ENCODE measurements around the gene VSTM2B. TPM values are rescaled to one million over a fixed set of nuclear protein-coding genes. Genes with fewer than 3 reads are reported as not detected.
A peak's percentile ranks its signal among the peaks of the same experiment; 100 is the strongest.
"Not testable (repeated sequence)": the region's sequence is repeated elsewhere in the genome, so short reads cannot be mapped to it uniquely, and the experiment has no call there.

Gene VSTM2B
- total RNA-seq, 1 experiment from 2014 or later: 0.31 TPM

DNA sequence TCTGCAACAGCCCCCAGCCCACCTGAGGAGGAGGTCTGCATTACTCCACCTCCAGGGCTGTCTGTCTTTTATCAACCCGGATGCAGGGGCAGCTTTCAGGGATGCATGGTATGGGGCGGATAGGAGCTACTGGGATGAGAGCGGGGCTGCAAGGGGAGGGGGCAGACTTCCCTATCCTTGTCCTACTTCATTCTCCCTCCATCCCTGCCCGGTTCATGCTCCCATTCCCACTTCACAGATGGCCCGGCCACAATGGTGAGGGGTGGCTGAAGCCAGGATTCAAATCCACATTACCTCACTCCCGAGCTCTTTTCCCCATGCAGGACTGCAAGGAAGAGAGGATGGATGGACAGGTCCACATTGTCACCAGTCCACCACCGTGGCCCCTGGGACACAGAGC lies 40.5 kb upstream of the VSTM2B start:
- Histone ChIP-seq H3K27ac (ENCODE audit: insufficient read length, low read depth, low read length) (no peak overlapping the region), H2AFZ (ENCODE audit: low read length) (no peak overlapping the region), H3K23ac (ENCODE audit: insufficient read length, low read depth, low read length) (no peak overlapping the region), H2AK5ac (ENCODE audit: insufficient read length, low read length) (no peak overlapping the region), H2BK12ac (ENCODE audit: insufficient read length, low read depth, low read length) (no peak overlapping the region), H3T11ph (ENCODE audit: low read length) (no peak overlapping the region), H3K4me1 (ENCODE audit: insufficient read depth, low read length) (no peaks in the 10 kb centered on the region), H4K20me1 (ENCODE audit: control insufficient read depth, insufficient read depth, insufficient read length) (no peaks in the 10 kb centered on the region), H3K9me3 (ENCODE audit: control insufficient read depth, low read depth, low read length) (no peaks in the 10 kb centered on the region), H3K56ac (ENCODE audit: insufficient read length, low read depth, low read length) (no peak overlapping the region), H2BK15ac (ENCODE audit: low read depth, low read length) (no peak overlapping the region), H2BK20ac (ENCODE audit: low read depth, low read length, poor library complexity, severe bottlenecking) (no peak overlapping the region), H2BK5ac (ENCODE audit: insufficient read length, low read length) (no peak overlapping the region), H4K8ac (replicated peaks; ENCODE audit: insufficient read length, low read depth, low read length) (no peak overlapping the region), H2BK120ac (ENCODE audit: low read depth, low read length, poor library complexity, severe bottlenecking) (no peak overlapping the region), H3K18ac (ENCODE audit: insufficient read length, low read depth, low read length) (no peak overlapping the region), H3K14ac (ENCODE audit: insufficient read depth, low read length) (no peak overlapping the region), H4K91ac (ENCODE audit: insufficient read length, low read depth, low read length) (no peak overlapping the region), H4K5ac (ENCODE audit: insufficient read length, low read depth, low read length) (no peak overlapping the region), H3K79me2 (ENCODE audit: insufficient read depth, low read length) (no peaks in the 10 kb centered on the region), H3K23me2 (ENCODE audit: insufficient read length, low read depth, low read length, poor library complexity, severe bottlenecking) (no peaks in the 10 kb centered on the region), H3K4ac (ENCODE audit: low read depth, low read length) (no peak overlapping the region), H3K27me3 (ENCODE audit: insufficient read depth, low read length) (no peaks in the 10 kb centered on the region), H3K9ac (ENCODE audit: extremely low read depth, insufficient read length, low read length) (no peak overlapping the region), H3K4me2 (ENCODE audit: insufficient read depth, insufficient read length, low read length) (no peak overlapping the region), H3K79me1 (ENCODE audit: insufficient read depth, low read depth, low read length, poor library complexity, severe bottlenecking) (no peaks in the 10 kb centered on the region)
- DNase-seq: peak; percentile 23
- no CpG with 5 or more reads among the region's 7 CpGs for WGBS (ENCODE audit: extremely low coverage, insufficient read length, low lambda C conversion rate)
- Mint-ChIP-seq H3K9me3 (peaks cover 6 to 9% of the 10 kb centered on the region in 2 experiments; a peak in 3 of 5 replicates), H3K4me3 (no peak overlapping the region), H3K4me1 (peaks cover 5 to 8% of the 10 kb centered on the region in 2 experiments; a peak in 3 of 4 replicates), H3K36me3 (ENCODE audit: insufficient read depth in 1 of 3, low read depth in 3 of 3) (peaks cover 3 to 5% (median 4%) of the 10 kb centered on the region in 3 experiments; a peak in 2 of 7 replicates), H3K27ac (no peak overlapping the region), H3K27me3 (ENCODE audit: low read depth) (peaks cover 12% of the 10 kb centered on the region)
- TF ChIP-seq, protein P1, sequence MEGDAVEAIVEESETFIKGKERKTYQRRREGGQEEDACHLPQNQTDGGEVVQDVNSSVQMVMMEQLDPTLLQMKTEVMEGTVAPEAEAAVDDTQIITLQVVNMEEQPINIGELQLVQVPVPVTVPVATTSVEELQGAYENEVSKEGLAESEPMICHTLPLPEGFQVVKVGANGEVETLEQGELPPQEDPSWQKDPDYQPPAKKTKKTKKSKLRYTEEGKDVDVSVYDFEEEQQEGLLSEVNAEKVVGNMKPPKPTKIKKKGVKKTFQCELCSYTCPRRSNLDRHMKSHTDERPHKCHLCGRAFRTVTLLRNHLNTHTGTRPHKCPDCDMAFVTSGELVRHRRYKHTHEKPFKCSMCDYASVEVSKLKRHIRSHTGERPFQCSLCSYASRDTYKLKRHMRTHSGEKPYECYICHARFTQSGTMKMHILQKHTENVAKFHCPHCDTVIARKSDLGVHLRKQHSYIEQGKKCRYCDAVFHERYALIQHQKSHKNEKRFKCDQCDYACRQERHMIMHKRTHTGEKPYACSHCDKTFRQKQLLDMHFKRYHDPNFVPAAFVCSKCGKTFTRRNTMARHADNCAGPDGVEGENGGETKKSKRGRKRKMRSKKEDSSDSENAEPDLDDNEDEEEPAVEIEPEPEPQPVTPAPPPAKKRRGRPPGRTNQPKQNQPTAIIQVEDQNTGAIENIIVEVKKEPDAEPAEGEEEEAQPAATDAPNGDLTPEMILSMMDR (conservative IDR thresholded peaks at IDR 0.05): no peak

DNA sequence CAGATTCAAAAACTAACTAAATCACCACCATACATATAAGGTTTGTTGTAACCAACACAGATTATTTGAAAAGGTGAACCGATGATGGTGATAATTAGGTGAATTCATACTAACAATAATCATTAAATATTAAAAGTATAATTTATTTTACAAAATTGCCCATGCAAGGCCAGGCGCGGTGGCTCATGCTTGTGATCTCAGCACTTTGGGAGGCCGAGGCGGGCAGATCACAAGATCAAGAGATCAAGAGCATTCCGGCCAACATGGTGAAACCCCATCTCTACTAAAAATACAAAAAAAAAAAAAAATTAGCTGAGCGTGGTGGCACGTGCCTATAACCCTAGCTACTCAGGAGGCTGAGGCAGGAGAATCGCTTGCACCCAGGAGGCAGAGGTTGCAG lies 38.8 kb upstream of the VSTM2B start:
- not testable (repeated sequence) for H3K36me3 Mint-ChIP-seq (ENCODE audit: insufficient read depth in 1 of 3, low read depth in 3 of 3); H4K91ac ChIP-seq (ENCODE audit: insufficient read length, low read depth, low read length); H3K56ac ChIP-seq (ENCODE audit: insufficient read length, low read depth, low read length); H3K9ac ChIP-seq (ENCODE audit: extremely low read depth, insufficient read length, low read length); H3K27ac Mint-ChIP-seq; H3K4me3 Mint-ChIP-seq; H3K4ac ChIP-seq (ENCODE audit: low read depth, low read length); H3K27me3 ChIP-seq (ENCODE audit: insufficient read depth, low read length); H3K14ac ChIP-seq (ENCODE audit: insufficient read depth, low read length); H3K79me2 ChIP-seq (ENCODE audit: insufficient read depth, low read length); H2BK5ac ChIP-seq (ENCODE audit: insufficient read length, low read length); H3K79me1 ChIP-seq (ENCODE audit: insufficient read depth, low read depth, low read length, poor library complexity, severe bottlenecking); H2BK12ac ChIP-seq (ENCODE audit: insufficient read length, low read depth, low read length); H3K23ac ChIP-seq (ENCODE audit: insufficient read length, low read depth, low read length); H2BK20ac ChIP-seq (ENCODE audit: low read depth, low read length, poor library complexity, severe bottlenecking); H3K18ac ChIP-seq (ENCODE audit: insufficient read length, low read depth, low read length); H2BK120ac ChIP-seq (ENCODE audit: low read depth, low read length, poor library complexity, severe bottlenecking); H2BK15ac ChIP-seq (ENCODE audit: low read depth, low read length); H3K4me2 ChIP-seq (ENCODE audit: insufficient read depth, insufficient read length, low read length); H4K8ac ChIP-seq (replicated peaks; ENCODE audit: insufficient read length, low read depth, low read length); H4K20me1 ChIP-seq (ENCODE audit: control insufficient read depth, insufficient read depth, insufficient read length); DNase-seq; H3K9me3 ChIP-seq (ENCODE audit: control insufficient read depth, low read depth, low read length); H3K9me3 Mint-ChIP-seq; H3T11ph ChIP-seq (ENCODE audit: low read length); H3K27ac ChIP-seq (ENCODE audit: insufficient read length, low read depth, low read length); H2AFZ ChIP-seq (ENCODE audit: low read length); H2AK5ac ChIP-seq (ENCODE audit: insufficient read length, low read length); H4K5ac ChIP-seq (ENCODE audit: insufficient read length, low read depth, low read length); H3K4me1 ChIP-seq (ENCODE audit: insufficient read depth, low read length); H3K23me2 ChIP-seq (ENCODE audit: insufficient read length, low read depth, low read length, poor library complexity, severe bottlenecking)
- H3K27me3 Mint-ChIP-seq (ENCODE audit: low read depth): peaks cover 26% of the 10 kb centered on the region
- no CpG with 5 or more reads among the region's 9 CpGs for WGBS (ENCODE audit: extremely low coverage, insufficient read length, low lambda C conversion rate)
- H3K4me1 Mint-ChIP-seq: peaks cover 5 to 11% of the 10 kb centered on the region in 2 experiments; a peak in 3 of 4 replicates
